H1 (cell line): ENCODE results near the gene KCNMA1. TPM values are rescaled to one million over a fixed set of nuclear protein-coding genes. Genes with fewer than 3 reads are reported as not detected.

Experiments used
- CTCF ChIA-PET: fragments of 300-600 bp; sonication (Branson Sonifier 250); formaldehyde crosslinking; loops from one replicate; lab custom pipeline; 2021; ENCODE audit not compliant: partially characterized antibody; lab: Charles Lee
- POLR2A ChIA-PET: fragments of 300-600 bp; sonication (Branson Sonifier 250); formaldehyde crosslinking; loops from one replicate; lab custom pipeline; 2021; ENCODE audit warnings: inconsistent platforms; ENCODE audit not compliant: partially characterized antibody; lab: Charles Lee
- DNase-seq, 2 experiments: peaks; one replicate each; pipeline versions ENCODE4 v3.0.0 to v3.0.0-alpha.2; 2010 to 2022; ENCODE audit warnings: low spot score in 2 of 2, low read depth in 1 of 2, mixed read lengths in 1 of 2
- FAIRE-seq: peaks from 2 replicates; lab custom pipeline; 2011; peaks lifted over from hg19 to GRCh38; lab: Jason Lieb, UNC
- H2AFZ ChIP-seq: 2 replicates; pipeline ENCODE4 v1.8.1; 2012; ENCODE audit warnings: low read length, inconsistent platforms
- H2AK5ac ChIP-seq: 2 replicates; pipeline ENCODE4 v1.6.1; 2013; ENCODE audit warnings: low read depth, low read length
- H2BK120ac ChIP-seq: replicated peaks from 2 replicates; pipeline ENCODE3; 2013; ENCODE audit warnings: low read depth, low read length, inconsistent platforms
- H2BK12ac ChIP-seq: 2 replicates; pipeline ENCODE4 v1.6.1; 2013; ENCODE audit warnings: low read depth, low read length
- H2BK15ac ChIP-seq: 2 replicates; pipeline ENCODE4 v1.6.1; 2013; ENCODE audit warnings: low read length
- H2BK20ac ChIP-seq: 2 replicates; pipeline ENCODE4 v1.6.1; 2013; ENCODE audit warnings: low read length
- H2BK5ac ChIP-seq: 2 replicates; pipeline ENCODE4 v1.6.1; 2013; ENCODE audit warnings: low read depth, low read length
- H3K14ac ChIP-seq: 2 replicates; pipeline ENCODE4 v1.6.1; 2013; ENCODE audit warnings: inconsistent platforms; ENCODE audit not compliant: insufficient read length
- H3K18ac ChIP-seq: 2 replicates; pipeline ENCODE4 v1.6.1; 2013; ENCODE audit warnings: low read length; ENCODE audit errors: extremely low read depth
- H3K23ac ChIP-seq: 2 replicates; pipeline ENCODE4 v1.6.1; 2013; ENCODE audit warnings: inconsistent platforms; ENCODE audit not compliant: insufficient read length
- H3K23me2 ChIP-seq: 2 replicates; pipeline ENCODE4 v1.6.1; 2013; ENCODE audit warnings: low read depth, low read length
- H3K27ac ChIP-seq: 2 replicates; pipeline ENCODE4 v1.6.1; 2011; ENCODE audit warnings: low read depth, low read length, inconsistent platforms
- H3K27me3 ChIP-seq, 4 experiments: replicated peaks in 1 of 4; 1 replicate in 1 of 4; 2 replicates in 3 of 4; pipeline versions ENCODE4 v1.6.1 to v1.8.1; 2011 to 2013; ENCODE audit warnings: low read length in 3 of 4, mild to moderate bottlenecking in 3 of 4, inconsistent platforms in 2 of 4, mixed read lengths in 2 of 4, moderate library complexity in 1 of 4; ENCODE audit not compliant: control insufficient read depth in 3 of 4, insufficient read depth in 3 of 4; ENCODE audit errors: extremely low read depth in 1 of 4
- H3K36me3 ChIP-seq, 4 experiments: 2 replicates each; pipeline versions ENCODE4 v1.6.1 to v1.8.1; 2011 to 2013; ENCODE audit warnings: mild to moderate bottlenecking in 4 of 4, low read length in 3 of 4, moderate library complexity in 2 of 4, control low read depth in 1 of 4, inconsistent platforms in 1 of 4; ENCODE audit not compliant: insufficient read depth in 4 of 4, control insufficient read depth in 2 of 4
- H3K4ac ChIP-seq: replicated peaks from 2 replicates; pipeline ENCODE3; 2013; ENCODE audit warnings: low read length, low read depth, mixed read lengths, inconsistent platforms; ENCODE audit not compliant: insufficient read length
- H3K4me1 ChIP-seq, 4 experiments: replicated peaks in 1 of 4; 1 replicate in 1 of 4; 2 replicates in 3 of 4; pipeline versions ENCODE4 v1.6.1 to v1.8.1; 2011 to 2013; ENCODE audit warnings: low read length in 3 of 4, inconsistent platforms in 2 of 4, mixed read lengths in 1 of 4; ENCODE audit not compliant: insufficient read depth in 4 of 4, control insufficient read depth in 3 of 4
- H3K4me2 ChIP-seq, 2 experiments: 2 replicates each; pipeline versions ENCODE4 v1.6.1 to v1.8.1; 2011 to 2013; ENCODE audit warnings: low read depth in 2 of 2, low read length in 2 of 2, control low read depth in 1 of 2, inconsistent platforms in 1 of 2, mild to moderate bottlenecking in 1 of 2; ENCODE audit not compliant: insufficient read depth in 1 of 2
- H3K4me3 ChIP-seq, 4 experiments: fragments of 200-600, 300-600 bp in 1 of 4; sonication (generic), shearing (Covaris generic), sonication (Bioruptor Twin) in 1 of 4; 2 replicates each; pipeline versions ENCODE4 v1.5.1 to v1.8.1; 2011 to 2016; ENCODE audit warnings: low read length in 4 of 4, low read depth in 3 of 4, control low read depth in 2 of 4, inconsistent platforms in 2 of 4, mild to moderate bottlenecking in 2 of 4, mixed read lengths in 1 of 4, moderate library complexity in 1 of 4; ENCODE audit not compliant: insufficient read depth in 2 of 4; ENCODE audit errors: extremely low read depth in 1 of 4
- H3K56ac ChIP-seq: replicated peaks from 2 replicates; pipeline ENCODE3; 2013; ENCODE audit warnings: low read depth, mild to moderate bottlenecking, mixed read lengths, low read length, inconsistent platforms; ENCODE audit not compliant: insufficient read length
- H3K79me1 ChIP-seq: 2 replicates; pipeline ENCODE4 v1.6.1; 2013; ENCODE audit warnings: low read depth, low read length, control low read depth
- H3K79me2 ChIP-seq, 2 experiments: 2 replicates each; pipeline versions ENCODE4 v1.6.1 to v1.8.1; 2012 to 2013; ENCODE audit warnings: low read length in 2 of 2, mild to moderate bottlenecking in 2 of 2, inconsistent platforms in 1 of 2; ENCODE audit not compliant: insufficient read depth in 2 of 2, control insufficient read depth in 1 of 2
- H3K9ac ChIP-seq, 4 experiments: replicated peaks in 1 of 4; 1 replicate in 1 of 4; 2 replicates in 3 of 4; pipeline versions ENCODE4 v1.6.1 to v1.8.1; 2011 to 2013; ENCODE audit warnings: low read depth in 3 of 4, low read length in 3 of 4, control low read depth in 2 of 4, mild to moderate bottlenecking in 2 of 4, moderate library complexity in 2 of 4, inconsistent platforms in 1 of 4; ENCODE audit errors: extremely low read depth in 1 of 4
- H3K9me3 ChIP-seq, 2 experiments: 2 replicates each; pipeline versions ENCODE4 v1.6.1 to v1.8.1; 2012 to 2013; ENCODE audit warnings: mild to moderate bottlenecking in 2 of 2, moderate library complexity in 2 of 2, control low read depth in 1 of 2, inconsistent platforms in 1 of 2, low read depth in 1 of 2, low read length in 1 of 2, mixed read lengths in 1 of 2; ENCODE audit not compliant: insufficient read depth in 2 of 2
- H4K20me1 ChIP-seq, 2 experiments: replicated peaks in 1 of 2; 2 replicates each; pipeline versions ENCODE3 to v1.8.1; 2011 to 2013; ENCODE audit warnings: inconsistent platforms in 2 of 2, low read length in 2 of 2, mild to moderate bottlenecking in 1 of 2; ENCODE audit not compliant: insufficient read depth in 2 of 2, control insufficient read depth in 1 of 2
- H4K5ac ChIP-seq: 2 replicates; pipeline ENCODE4 v1.6.1; 2013; ENCODE audit warnings: low read length, low read depth, mixed read lengths, inconsistent platforms; ENCODE audit not compliant: insufficient read length
- H4K8ac ChIP-seq: 2 replicates; pipeline ENCODE4 v1.8.0; 2013; ENCODE audit warnings: mild to moderate bottlenecking, moderate library complexity, low read length, inconsistent platforms; ENCODE audit not compliant: insufficient read depth; ENCODE audit errors: extremely low read depth
- H4K91ac ChIP-seq: replicated peaks from 2 replicates; pipeline ENCODE3; 2013; ENCODE audit warnings: low read length, mixed read lengths, inconsistent platforms; ENCODE audit not compliant: insufficient read length
- CBX8 ChIP-seq: fragments of 300-800, 300-1000 bp; sonication (generic); IDR thresholded peaks from 2 replicates; pipeline ENCODE4 v1.7.1; 2016; ENCODE audit warnings: low read depth, low read length, borderline replicate concordance
- FOSL1 ChIP-seq: IDR thresholded peaks from 2 replicates; pipeline ENCODE4 v1.6.1; 2011; ENCODE audit warnings: mild to moderate bottlenecking, low read depth, low read length, moderate library complexity; ENCODE audit not compliant: insufficient read depth
- KDM4A ChIP-seq: IDR thresholded peaks from one replicate; pipeline ENCODE4 v1.7.1; 2012; ENCODE audit warnings: low read depth, mild to moderate bottlenecking, moderate library complexity, low read length, inconsistent platforms; ENCODE audit not compliant: severe bottlenecking
- MAFK ChIP-seq: IDR thresholded peaks from 2 replicates; pipeline ENCODE4 v1.6.1; 2012; ENCODE audit warnings: low read depth, mild to moderate bottlenecking, improper control_type of control experiment, low read length
- PHF8 ChIP-seq: fragments of 200-600 bp; sonication (generic); conservative IDR thresholded peaks from 2 replicates; pipeline ENCODE4 v1.7.1; 2012; ENCODE audit warnings: low read depth, mild to moderate bottlenecking, inconsistent platforms, low read length, moderate library complexity
- RAD21 ChIP-seq, 2 experiments: IDR thresholded peaks in 1 of 2; conservative IDR thresholded peaks in 1 of 2; 2 replicates each; pipeline ENCODE4 v1.6.1; 2011; ENCODE audit warnings: low read depth in 2 of 2, low read length in 2 of 2, improper control_type of control experiment in 1 of 2, inconsistent platforms in 1 of 2, mild to moderate bottlenecking in 1 of 2, moderate library complexity in 1 of 2
- RFX5 ChIP-seq: IDR thresholded peaks from 2 replicates; pipeline ENCODE4 v1.6.1; 2011; ENCODE audit warnings: low read depth, low read length, improper control_type of control experiment, borderline replicate concordance
- SAP30 ChIP-seq: fragments of 300-600 bp; sonication (generic); IDR thresholded peaks from 2 replicates; pipeline ENCODE4 v1.7.1; 2012; ENCODE audit warnings: low read length, moderate library complexity, mild to moderate bottlenecking, inconsistent platforms; ENCODE audit not compliant: insufficient read depth, insufficient replicate concordance
- SIRT6 ChIP-seq: IDR thresholded peaks from one replicate; pipeline ENCODE4 v1.7.1; 2012; ENCODE audit warnings: low read length, inconsistent platforms
- TBP ChIP-seq: IDR thresholded peaks from 2 replicates; pipeline ENCODE4 v1.6.1; 2011; ENCODE audit warnings: low read depth, low read length, improper control_type of control experiment
- WGBS, 2 experiments: shearing (Covaris generic) in 1 of 2; methylation state at CpG; one replicate each; pipeline versions ENCODE4 v1.1.6 to v1.1.7; 2013 to 2015; ENCODE audit warnings: low lambda C conversion rate in 2 of 2, mixed read lengths in 2 of 2, inconsistent platforms in 1 of 2, low coverage in 1 of 2, missing lambda C conversion rate in 1 of 2; ENCODE audit not compliant: insufficient replicate concordance in 2 of 2, insufficient coverage in 1 of 2, insufficient read length in 1 of 2; ENCODE audit errors: extremely low coverage in 1 of 2, missing lambda C conversion rate in 1 of 2; 5-methylcytosine and 5-hydroxymethylcytosine counted together
- polyA plus RNA-seq, 7 experiments: library from polyadenylated mRNA; depleted of rRNA in 3 of 7; stranded (reverse) in 5 of 7; unstranded in 2 of 7; fragments of >200 nt in 5 of 7; fragments of 200-250 nt in 2 of 7; gene quantifications; 1 replicate in 5 of 7; 2 replicates in 1 of 7; 4 replicates in 1 of 7; pipeline versions ENCODE4 v1.2.1 to v1.2.3, GENCODE V29; 2011 to 2013; ENCODE audit warnings: missing spikeins in 2 of 7, mixed read lengths in 2 of 7
- total RNA-seq: library from RNA; stranded (reverse); fragmentation: NEBNext Ultra II Directional; extraction: Animal tissue kit (Norgen Biotek cat#: 25700); gene quantifications from 2 replicates; pipeline ENCODE4 v1.2.1, GENCODE V29; 2021

The KCNMA1 gene
- total and polyA plus RNA-seq, 2 of the 8 experiments (the other 6 are each of a cell fraction or from before 2014, with no cell fraction given) = 10.2 to 11.1 TPM

GRCh38 chr10:76879116-76879913, 758.3 kb downstream of the KCNMA1 start:
- no peak overlapping the region for H4K5ac ChIP-seq
- no peak overlapping the region for H3K4me3 ChIP-seq
- H3K4me1 ChIP-seq = no peaks in the 10 kb centered on the region; a peak in 1 of 7 replicates
- no peak overlapping the region for H2BK120ac ChIP-seq
- WGBS, 2 experiments = 84% methylated on average over 9 of the region's 9 CpGs; no CpG with 5 or more reads in 1 of the 2 experiments
- DNase-seq = no peak
- no peaks in the 10 kb centered on the region for H3K36me3 ChIP-seq
- no peak overlapping the region for H2BK12ac ChIP-seq
- no peaks in the 10 kb centered on the region for H3K27me3 ChIP-seq
- no peak overlapping the region for H3K4ac ChIP-seq
- no peak overlapping the region for H3K56ac ChIP-seq
- H2AFZ ChIP-seq = no peak overlapping the region
- H4K8ac ChIP-seq = no peak overlapping the region
- CTCF ChIA-PET = interaction anchor here (0.6 to 1.2 kb wide), 2 partner anchors 66 to 843 kb away, joined by 3 to 4 read pairs; no protein-coding TSS in a partner anchor
- H2BK15ac ChIP-seq = no peak overlapping the region
- H4K20me1 ChIP-seq = no peaks in the 10 kb centered on the region
- no peak for TF ChIP-seq RFX5
- TF ChIP-seq PHF8 = no peak
- TF ChIP-seq SIRT6 = no peak
- TF ChIP-seq MAFK = no peak
- no peak for TF ChIP-seq KDM4A
- TF ChIP-seq CBX8 = no peak
- no peak for TF ChIP-seq TBP
- TF ChIP-seq RAD21 (IDR thresholded peaks at IDR 0.05 in 1 of 2, conservative IDR thresholded peaks at IDR 0.05 in 1 of 2; ENCODE audit: low read depth in 2 of 2, low read length in 2 of 2) = no peak
- no peak for TF ChIP-seq SAP30
- TF ChIP-seq FOSL1 = no peak
- H3K23me2 ChIP-seq = no peaks in the 10 kb centered on the region
- POLR2A ChIA-PET = no interaction called here
- H2AK5ac ChIP-seq = no peak overlapping the region
- H3K18ac ChIP-seq = no peak overlapping the region
- H3K9ac ChIP-seq = no peak overlapping the region
- no peak overlapping the region for H3K4me2 ChIP-seq
- H3K79me2 ChIP-seq = no peaks in the 10 kb centered on the region
- no peak overlapping the region for H3K27ac ChIP-seq
- H4K91ac ChIP-seq = no peak overlapping the region
- FAIRE-seq = no peak
- no peak overlapping the region for H3K14ac ChIP-seq
- no peaks in the 10 kb centered on the region for H3K79me1 ChIP-seq
- H3K9me3 ChIP-seq = no peaks in the 10 kb centered on the region
- no peak overlapping the region for H2BK20ac ChIP-seq
- H2BK5ac ChIP-seq = no peak overlapping the region
- H3K23ac ChIP-seq = no peak overlapping the region
